Left colon (tissue), 2 donors: ENCODE data around the gene MYOT. TPM values are rescaled to one million over a fixed set of nuclear protein-coding genes. Genes with fewer than 3 reads are reported as not detected.

ENCODE experiments used
- ATAC-seq: fragments of 200-7000 bp; cut with Tn5 transposase; one replicate; pipeline ENCODE4 v1.9.1; 2020; ENCODE audit warnings: mild to moderate bottlenecking, moderate library complexity
- DNase-seq, 2 donors: peaks; one replicate each; pipeline ENCODE4 v3.0.0-alpha.2; 2020
- intact Hi-C, 2 donors: fragments of 100-400 bp; cut with DNase I in 1 of 2; cut with micrococcal nuclease in 1 of 2; formaldehyde crosslinking; loops; one replicate each; pipeline versions ENCODE4 v1.11.2 to v1.14.0; 2022; cut with DNase I, micrococcal nuclease
- long read RNA-seq: library from polyadenylated mRNA; unstranded; transcript quantifications from one replicate; pipeline ENCODE4 v2.0.0, GENCODE V29; 2021
- total RNA-seq, 2 donors: library from RNA; stranded (reverse); fragmentation: NEBNext Ultra II Directional; extraction: Animal tissue kit (Norgen Biotek cat#: 25700); gene quantifications; one replicate each; pipeline ENCODE4 v1.2.1, GENCODE V29; 2021
- donor health status: DM: no; HTN: no; CAD: no.
- donor health status: DM: yes; HTN: yes; CAD: no.

MYOT gene
- total RNA-seq, result 1 to 10 TPM; 2.9 to 3.2 TPM
- long read RNA-seq, partial matches to known transcripts, result 2 of 2 reads
- long read RNA-seq, other reads (novel, unspliced or antisense), result 0 of 2 reads

- DNase-seq (no peak), ATAC-seq (no peak)
- intact Hi-C loops, result no loop called here
Measured at GRCh38 chr5:137867664-137868063, at the start of gene MYOT. MYOT (plus strand) TSS chr5:137867860; CDS start chr5:137870652, 2,792 bp downstream.

- no peak for ATAC-seq
- intact Hi-C loops, result no loop called here
Measured at GRCh38 chr5:137819766-137820165, 47.9 kb upstream of the MYOT start.

GRCh38 chr5:137822158-137822764 lies 45.4 kb upstream of the MYOT start:
- DNase-seq, result peak in 1 of 2 donors; percentile 56
- ATAC-seq, result peak; percentile 80
- intact Hi-C loops, result no loop called here

More at GRCh38 chr5:137819766-137820165, 47.9 kb upstream of the MYOT start:
- no peak for DNase-seq

- no peak for ATAC-seq
- DNase-seq, result no peak
- intact Hi-C loops, result no loop called here
Measured at GRCh38 chr5:137822984-137823383, 44.7 kb upstream of the MYOT start.

GRCh38 chr5:137825165-137825564 lies 42.5 kb upstream of the MYOT start:
- intact Hi-C loops, result no loop called here

GRCh38 chr5:137826067-137826466 lies 41.6 kb upstream of the MYOT start:
- DNase-seq, result no peak
- ATAC-seq, result no peak
- intact Hi-C loops, result no loop called here

More at GRCh38 chr5:137825165-137825564, 42.5 kb upstream of the MYOT start:
- no peak for ATAC-seq
- DNase-seq, result no peak

GRCh38 chr5:137828180-137828579 lies 39.5 kb upstream of the MYOT start:
- intact Hi-C loops, result no loop called here
- DNase-seq (no peak), ATAC-seq (no peak)

- intact Hi-C loops, result no loop called here
- no peak for ATAC-seq
- no peak for DNase-seq
Measured at GRCh38 chr5:137828664-137829063, 39.0 kb upstream of the MYOT start.

GRCh38 chr5:137831105-137831504 lies 36.6 kb upstream of the MYOT start:
- ATAC-seq, result no peak
- intact Hi-C loops, result no loop called here
- no peak for DNase-seq

GRCh38 chr5:137831526-137831925 lies 36.1 kb upstream of the MYOT start:
- intact Hi-C loops, result no loop called here
- DNase-seq (no peak), ATAC-seq (no peak)

- ATAC-seq (no peak), DNase-seq (no peak)
- intact Hi-C loops, result no loop called here
Measured at GRCh38 chr5:137832416-137832815, 35.2 kb upstream of the MYOT start.

- no peak for DNase-seq
- ATAC-seq, result peak; percentile 56
- intact Hi-C loops, result no loop called here
Measured at GRCh38 chr5:137833463-137833862, 34.2 kb upstream of the MYOT start.

GRCh38 chr5:137834498-137835049 lies 33.1 kb upstream of the MYOT start:
- DNase-seq, result no peak
- intact Hi-C loops, result no loop called here
- ATAC-seq, result no peak

GRCh38 chr5:137836298-137836697 lies 31.4 kb upstream of the MYOT start:
- DNase-seq, result no peak
- ATAC-seq, result no peak
- intact Hi-C loops, result no loop called here

- ATAC-seq (no peak), DNase-seq (no peak)
- intact Hi-C loops, result no loop called here
Measured at GRCh38 chr5:137836997-137837396, 30.7 kb upstream of the MYOT start.

GRCh38 chr5:137837491-137838394 lies 29.9 kb upstream of the MYOT start:
- DNase-seq (no peak), ATAC-seq (no peak)
- intact Hi-C loops, result no loop called here

GRCh38 chr5:137838976-137839375 lies 28.7 kb upstream of the MYOT start:
- DNase-seq (no peak), ATAC-seq (no peak)
- intact Hi-C loops, result no loop called here

- intact Hi-C loops, result no loop called here
- no peak for ATAC-seq
- no peak for DNase-seq
Measured at GRCh38 chr5:137842296-137842695, 25.4 kb upstream of the MYOT start.

- DNase-seq (no peak), ATAC-seq (no peak)
- intact Hi-C loops, result no loop called here
Measured at GRCh38 chr5:137843676-137844299, 23.9 kb upstream of the MYOT start.
